NCI-H526 (cell line): ENCODE data around the gene GNAI3.

Source experiments
- DNase-seq, 2 experiments: peaks; one replicate each; lab custom pipeline; 2025; lab: John Stamatoyannopoulos, UW

GNAI3 gene

DNA sequence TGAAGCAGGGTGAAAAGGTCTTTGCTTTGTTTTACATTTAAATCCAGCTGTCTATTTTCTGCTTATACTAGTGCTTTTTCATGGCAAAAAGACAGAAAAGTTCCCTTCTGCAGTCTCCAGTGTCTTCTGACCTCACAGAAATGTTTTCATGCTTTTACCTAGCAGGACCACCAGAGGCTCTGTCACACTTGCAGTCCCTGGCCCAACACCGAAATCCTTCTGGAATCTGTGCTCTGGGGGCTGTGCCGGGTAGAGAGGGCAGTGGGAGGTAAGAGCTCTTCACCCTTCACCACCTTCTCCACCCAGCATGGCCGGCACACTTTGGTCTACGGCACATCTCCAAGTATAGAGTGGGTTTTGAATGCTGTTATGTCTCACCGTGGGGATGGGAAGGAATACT, 50.2 kb downstream of the GNAI3 start:
- DNase-seq, result no peak

DNA sequence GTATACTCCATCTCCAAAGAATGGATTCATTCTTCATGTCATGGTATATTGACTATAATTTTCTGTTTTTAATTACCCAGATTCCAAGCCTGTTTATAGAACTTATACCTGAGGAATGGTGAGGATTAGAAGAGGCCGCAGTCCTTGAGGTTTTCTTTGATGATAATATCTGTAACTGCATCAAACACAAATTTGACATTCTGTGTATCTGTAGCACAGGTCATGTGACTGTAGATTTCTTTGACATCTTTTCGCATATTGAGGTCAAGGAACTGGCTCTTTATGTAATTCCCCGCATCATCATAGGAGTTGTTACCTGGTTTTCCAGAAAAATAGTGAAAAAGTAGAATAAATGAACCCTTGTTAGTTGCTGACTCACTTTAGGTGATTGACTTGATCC, 54.8 kb downstream of the GNAI3 start:
- DNase-seq, result no peak

DNA sequence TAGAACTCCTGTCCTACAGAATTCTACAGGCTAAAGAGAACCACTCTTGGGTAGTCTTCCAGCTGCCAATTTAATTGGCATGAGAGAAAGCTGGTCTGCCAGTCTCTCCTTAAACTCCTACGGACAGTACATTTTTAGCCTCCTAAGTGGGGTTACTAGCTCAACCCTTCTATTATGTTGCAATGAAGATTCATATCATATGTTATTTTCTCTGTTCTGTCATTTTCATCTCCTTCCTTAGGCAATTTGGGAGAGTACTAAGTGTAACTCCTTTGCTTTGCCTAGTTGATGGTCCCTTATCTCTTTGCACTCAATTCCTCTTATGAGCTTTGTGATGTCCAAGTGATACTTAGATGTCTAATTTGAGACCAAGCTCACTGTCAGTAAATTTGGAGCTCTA, 57.0 kb downstream of the GNAI3 start:
- no peak for DNase-seq

DNA sequence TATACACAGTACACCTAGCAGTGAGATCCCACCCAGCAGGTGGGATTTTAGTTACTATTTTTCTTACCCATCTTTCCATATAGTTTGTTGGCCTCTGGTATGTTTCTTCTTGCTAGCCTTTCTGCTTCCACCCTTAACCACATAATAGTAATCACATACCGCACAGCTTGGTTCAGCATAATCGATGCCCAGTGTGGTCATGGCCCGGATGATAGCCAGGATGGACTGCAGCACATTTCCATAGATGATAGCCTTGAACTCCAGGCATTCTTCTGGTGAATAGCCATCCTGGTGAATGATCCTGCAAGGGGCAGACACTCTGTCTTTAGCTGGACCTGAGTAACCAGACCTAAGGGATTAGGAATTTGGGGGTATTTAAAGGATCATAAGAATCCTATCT, 61.5 kb downstream of the GNAI3 start:
- no peak for DNase-seq

DNA sequence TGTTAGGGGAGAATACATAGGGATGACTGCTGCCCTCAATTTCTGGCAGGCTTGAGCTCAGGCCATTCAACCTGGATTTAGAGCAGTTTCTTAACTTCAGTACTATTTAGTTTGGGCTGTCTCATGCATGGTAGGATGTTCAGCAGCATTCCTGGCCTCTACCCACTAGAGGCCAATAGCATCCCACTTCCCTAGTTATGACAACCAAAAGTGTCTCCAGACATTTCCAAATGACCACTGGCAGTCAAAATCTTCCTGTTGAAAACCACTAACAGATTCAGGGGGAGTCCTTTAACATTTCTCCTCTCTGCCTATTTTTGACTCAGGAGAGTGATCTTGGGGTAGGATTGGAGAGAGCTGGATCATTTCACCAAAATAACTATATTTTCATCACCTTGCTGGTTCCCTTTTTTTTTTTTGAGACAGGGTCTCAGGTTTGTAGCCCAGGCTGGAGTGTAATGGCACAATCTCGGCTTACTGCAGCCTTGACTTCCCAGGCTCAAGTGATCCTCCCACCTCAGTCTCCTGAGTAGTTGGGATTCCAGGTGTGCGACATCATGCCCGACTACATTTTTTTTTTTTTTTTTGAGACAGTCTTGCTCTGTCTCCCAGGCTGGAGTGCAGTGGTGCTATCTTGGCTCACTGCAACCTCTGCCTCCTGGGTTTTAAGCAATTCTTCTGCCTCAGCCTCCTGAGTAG, 62.3 kb downstream of the GNAI3 start:
- no peak for DNase-seq

DNA sequence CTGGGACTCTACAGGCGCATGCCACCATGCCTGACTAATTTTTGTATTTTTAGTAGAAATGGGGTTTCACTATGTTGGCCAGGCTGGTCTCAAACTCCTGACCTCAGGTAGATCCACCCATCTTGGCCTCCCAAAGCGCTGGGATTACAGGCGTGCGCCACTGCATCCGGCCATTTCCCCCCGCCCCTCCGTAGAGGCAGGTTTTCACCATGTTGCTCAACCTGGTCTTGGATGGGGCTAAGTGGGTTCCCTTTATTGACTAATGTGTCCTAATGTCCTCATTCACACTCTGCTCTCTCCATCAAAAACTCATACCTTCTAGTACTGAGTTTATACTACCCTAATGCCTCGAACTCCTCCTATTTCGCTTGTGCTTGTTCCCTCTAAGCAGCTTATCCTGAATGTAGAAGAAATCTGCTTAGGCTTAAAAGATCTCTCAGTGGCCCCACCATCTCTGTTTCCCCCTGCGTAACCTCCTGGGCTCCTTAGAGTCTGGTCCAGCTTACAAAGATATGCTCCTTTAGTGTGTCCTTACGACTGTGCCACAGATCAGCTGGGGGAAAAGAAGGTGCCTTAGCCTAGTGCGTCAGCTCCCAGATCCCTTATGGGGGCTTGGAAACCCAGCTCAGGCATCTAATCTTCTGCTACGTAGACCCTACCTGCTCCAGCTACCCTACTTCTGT, 63.0 kb downstream of the GNAI3 start:
- DNase-seq, result no peak

DNA sequence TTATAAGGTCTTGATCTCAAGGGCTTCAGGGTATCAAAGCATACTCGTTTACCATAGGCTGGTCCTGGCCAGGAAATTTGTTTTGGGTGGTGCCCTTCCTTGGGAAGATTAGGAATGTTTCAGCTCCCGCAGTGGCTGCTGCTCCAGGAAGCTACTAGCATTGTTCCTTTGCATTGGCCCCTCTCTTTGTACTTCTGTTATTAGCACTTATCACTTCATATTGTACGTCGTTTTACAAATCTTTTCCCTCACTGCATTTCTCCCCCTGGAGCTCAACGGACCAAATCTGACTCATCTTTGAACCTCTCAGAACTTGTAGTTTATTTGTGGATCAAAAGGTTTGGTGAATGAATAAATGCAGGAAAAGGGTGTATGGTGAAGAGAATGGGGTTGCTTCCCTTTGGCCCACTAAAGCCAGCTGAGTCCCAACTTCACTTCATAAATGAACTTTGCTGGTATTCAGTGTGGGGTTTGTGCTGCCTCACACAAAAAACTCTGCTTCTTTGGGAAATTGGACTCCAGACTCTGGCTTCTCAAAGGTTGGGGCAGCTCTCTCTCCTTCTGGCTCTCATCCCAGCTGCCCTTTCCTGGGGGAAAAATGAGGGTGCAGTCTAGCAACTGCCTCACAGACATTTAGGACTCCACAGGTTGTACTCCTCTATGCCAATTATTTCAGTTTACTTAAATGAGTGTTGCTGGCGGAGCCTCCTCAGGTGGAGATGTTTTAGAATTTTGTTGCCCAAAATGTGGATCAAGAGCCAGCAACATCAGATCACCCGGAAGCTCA, 65.1 kb downstream of the GNAI3 start:
- DNase-seq, result no peak

DNA sequence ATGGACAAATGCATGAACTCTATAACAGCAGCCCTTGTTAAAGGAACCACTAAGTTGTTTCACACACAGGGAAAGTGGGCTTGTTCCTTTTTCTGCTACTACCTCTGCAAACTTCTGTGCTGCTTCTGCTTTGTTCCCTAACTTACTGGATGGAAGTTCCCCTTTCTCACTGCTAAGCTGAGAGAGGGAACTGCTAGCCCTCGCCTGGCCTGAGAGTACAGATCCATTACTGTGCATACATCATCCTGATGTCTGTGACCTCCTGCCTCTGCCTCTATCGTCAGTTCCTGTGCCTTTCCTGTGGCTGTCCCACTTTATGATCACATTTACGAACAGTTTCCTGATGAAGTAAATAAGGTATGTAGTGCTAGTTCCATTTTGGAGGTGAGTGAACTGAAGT, 67.5 kb downstream of the GNAI3 start:
- no peak for DNase-seq

DNA sequence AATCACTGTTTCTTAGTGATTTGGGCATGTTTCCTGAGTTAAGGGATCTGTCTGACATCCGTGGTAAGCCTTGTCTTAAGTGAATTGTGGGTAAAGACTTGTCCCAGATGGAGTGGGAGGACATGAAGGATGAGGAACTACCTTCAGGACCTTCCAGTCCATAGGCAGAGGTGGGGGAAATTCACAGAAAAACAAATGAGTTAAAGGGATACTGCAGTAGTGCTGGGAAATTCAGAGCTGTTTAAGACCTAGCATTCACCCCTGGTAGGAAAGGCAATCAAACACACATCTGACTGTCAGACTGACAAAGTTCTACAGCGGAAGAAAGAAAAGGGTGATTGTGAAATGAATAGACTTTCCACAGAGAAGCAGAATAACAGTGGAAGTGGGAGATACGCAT, 68.0 kb downstream of the GNAI3 start:
- DNase-seq, result no peak

DNA sequence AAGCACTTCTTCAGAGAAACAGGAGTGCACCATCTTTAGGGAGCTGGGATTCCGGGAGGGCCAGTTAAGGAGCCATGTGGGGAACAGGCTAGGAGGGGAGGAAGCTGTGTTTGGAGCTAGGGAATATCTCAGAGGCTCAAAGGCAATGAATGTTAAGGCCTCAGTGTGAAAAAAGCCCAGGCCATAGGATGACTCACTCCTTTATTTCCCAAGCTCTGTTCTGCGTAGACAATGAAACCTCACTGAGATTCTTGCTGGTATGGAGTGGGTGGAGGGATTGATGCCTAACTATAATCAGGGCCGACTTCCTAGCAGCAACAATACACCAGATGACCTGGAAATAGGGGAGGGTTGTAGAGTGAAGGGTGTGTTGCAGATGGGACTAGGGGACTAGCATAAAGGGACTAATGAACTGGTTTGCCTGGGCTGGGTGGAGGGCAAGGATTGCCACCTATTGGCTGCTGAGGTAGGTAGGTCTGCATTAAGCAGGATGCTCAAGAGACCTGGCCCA, 68.9 kb downstream of the GNAI3 start:
- peak in 1 of 2 experiments; percentile 27 for DNase-seq

DNA sequence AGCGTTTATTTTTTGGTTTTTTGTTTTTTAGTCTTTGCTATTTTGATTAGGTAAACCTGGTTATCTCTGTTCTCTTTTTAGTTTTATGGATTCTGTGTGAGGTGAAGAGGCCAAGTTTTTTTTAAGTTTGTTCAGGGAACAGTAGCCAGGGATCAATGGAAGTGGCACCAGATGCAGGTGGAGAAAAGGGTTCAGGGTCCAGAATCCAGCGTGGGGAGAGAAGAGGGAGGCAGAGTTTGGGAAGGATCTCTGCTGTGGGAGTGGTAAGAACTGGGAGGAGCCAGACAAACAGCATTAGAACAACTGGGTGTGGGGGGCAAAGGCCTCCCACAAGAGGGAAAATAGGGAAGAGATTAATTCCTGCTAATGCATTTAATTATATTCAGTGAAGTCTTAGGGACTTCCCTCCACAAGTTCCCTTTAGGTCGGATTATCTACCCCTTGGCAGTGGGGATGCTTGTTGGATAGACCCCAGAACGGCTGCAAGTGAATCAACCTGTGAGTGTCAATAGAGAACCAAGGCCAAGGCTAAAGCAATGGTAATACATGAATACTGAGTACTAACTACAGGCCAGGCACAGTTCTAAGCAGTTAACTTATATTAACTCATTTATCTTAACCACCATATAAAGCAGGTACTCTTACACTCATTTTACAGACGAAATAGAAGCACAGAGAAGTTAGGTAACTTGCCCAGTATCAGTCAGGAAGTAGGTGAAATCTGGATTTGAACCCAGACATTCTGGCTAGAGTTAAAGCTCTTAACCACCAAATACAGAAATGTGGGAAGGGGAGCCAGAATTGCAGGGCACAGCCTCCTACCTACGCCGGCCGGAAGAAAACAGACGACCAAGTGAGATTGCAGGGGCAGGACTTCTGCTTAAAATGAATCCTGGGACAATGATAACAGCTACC, 70.5 kb downstream of the GNAI3 start:
- DNase-seq, result no peak

DNA sequence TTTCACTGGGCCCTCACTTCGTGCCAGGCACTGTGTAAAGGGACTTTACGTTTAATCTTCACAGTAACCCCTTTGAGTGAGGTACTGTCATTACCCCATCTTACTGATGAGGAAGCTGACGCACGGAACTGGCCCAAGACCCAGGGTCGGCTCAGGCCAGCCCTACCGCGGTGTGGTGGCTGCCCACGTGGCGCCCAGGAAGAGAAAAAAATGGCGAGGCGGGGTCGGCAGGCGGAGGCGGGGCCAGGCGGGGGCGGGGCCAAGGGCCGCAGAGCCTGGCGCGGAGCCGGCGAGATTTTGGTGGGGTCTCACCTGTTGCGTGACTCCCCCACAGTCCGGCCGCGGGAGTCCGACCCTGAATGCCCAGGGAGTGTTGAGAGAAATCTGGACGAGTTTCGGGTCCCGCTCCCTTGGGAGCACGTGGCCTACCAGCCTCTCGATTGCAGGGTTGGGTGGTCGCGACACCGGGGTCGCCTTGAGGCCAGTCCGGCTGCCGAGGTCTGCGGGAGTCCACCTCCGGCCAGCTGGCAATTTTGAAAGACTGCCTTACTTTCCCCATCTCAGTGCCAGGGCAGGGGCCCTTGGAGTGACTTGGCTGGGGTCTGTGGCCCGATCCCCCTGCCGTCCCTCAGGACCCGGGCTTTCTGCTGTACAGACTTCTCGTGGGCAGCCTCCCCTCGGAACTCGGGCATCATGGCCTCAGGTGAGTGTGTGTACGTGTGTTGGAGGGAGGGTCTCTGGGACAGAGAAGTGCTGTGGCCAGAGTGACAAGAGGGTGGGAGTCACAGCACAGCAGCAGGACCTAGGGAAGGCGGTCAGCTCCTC, 71.4 kb downstream of the GNAI3 start, which contains the start of the genes AMPD2 and GNAT2:
Gene AMPD2 (plus strand): TSS at position 262 of the 825 bp plus-strand sequence. CDS start 1,339 bp downstream, outside the sequence.
Gene GNAT2 (minus strand): TSS at position 41 of the 825 bp plus-strand sequence. CDS start 6,746 bp downstream, outside the sequence.
- peak; percentile 26 to 80 for DNase-seq

DNA sequence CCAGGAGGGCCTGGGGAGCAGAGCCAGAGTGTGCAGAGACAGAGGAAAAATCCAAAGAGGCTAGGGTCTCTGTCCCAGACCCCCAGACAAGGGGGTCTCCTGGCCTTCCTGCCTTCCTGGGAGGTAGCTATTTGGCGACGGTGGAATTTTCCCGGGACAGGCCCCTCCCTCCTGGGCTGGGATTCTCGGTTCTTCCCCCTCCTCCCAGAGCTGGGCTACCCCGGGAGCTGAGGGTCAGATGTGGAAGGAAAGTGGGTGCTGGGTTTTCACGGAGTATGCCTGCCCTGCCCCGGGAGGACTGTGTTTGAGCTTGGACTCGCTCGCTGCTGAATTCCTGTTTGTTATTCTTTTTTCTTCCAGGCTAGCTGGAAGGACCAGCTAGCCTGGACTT, 72.0 kb downstream of the GNAI3 start:
- DNase-seq, result peak in 1 of 2 experiments; percentile 65

DNA sequence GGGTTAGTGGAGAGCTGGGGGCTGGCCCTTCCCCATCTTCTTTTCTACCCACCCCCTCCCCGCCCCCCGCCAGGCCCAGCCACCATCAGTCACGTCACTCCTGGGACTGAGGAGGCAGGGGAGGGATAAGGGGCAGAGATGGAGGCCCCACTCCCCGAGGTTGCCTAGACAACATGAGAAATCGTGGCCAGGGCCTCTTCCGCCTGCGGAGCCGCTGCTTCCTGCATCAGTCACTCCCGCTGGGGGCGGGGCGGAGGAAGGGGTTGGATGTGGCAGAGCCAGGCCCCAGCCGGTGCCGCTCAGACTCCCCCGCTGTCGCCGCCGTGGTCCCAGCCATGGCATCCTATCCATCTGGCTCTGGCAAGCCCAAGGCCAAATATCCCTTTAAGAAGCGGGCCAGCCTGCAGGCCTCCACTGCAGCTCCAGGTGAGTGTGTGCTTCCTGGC, 72.4 kb downstream of the GNAI3 start:
- peak; percentile 81 to 94 for DNase-seq

DNA sequence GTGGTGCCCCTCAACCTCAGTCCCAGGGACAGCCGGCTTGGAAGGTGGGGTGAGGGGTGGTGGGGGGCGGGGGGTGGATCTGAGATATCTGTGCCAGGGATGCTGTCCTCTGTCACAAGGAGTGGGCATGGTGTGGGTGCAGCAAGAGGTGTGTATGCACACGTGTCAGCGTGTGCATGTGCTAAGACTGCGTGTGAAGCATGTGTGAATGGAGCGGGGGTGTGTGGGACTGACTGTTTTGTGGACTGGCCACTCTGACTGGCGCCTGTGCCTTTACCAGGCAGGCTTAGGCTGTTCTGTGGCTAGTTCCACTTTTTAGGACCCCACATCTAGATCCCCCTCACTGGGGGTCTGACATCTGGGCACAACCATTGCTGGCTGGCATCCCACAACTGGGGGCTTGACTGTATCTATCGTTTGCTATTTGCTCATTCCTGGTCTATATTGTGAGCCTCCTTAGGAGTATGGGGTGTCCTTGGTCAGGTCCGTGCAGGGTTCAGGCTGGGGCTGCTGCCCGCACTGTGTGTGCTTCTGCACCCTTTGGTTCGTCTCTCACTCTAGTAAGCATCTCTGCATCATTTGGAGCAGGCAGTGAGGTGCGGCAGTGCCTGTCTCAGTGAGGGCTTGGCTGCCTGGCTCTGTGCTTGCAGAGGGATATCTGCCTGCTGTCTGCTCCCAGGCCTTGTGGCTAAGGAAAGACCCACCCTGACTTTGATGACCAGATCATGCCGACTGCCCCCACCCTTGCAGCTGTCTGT, 73.1 kb downstream of the GNAI3 start:
- no peak for DNase-seq

DNA sequence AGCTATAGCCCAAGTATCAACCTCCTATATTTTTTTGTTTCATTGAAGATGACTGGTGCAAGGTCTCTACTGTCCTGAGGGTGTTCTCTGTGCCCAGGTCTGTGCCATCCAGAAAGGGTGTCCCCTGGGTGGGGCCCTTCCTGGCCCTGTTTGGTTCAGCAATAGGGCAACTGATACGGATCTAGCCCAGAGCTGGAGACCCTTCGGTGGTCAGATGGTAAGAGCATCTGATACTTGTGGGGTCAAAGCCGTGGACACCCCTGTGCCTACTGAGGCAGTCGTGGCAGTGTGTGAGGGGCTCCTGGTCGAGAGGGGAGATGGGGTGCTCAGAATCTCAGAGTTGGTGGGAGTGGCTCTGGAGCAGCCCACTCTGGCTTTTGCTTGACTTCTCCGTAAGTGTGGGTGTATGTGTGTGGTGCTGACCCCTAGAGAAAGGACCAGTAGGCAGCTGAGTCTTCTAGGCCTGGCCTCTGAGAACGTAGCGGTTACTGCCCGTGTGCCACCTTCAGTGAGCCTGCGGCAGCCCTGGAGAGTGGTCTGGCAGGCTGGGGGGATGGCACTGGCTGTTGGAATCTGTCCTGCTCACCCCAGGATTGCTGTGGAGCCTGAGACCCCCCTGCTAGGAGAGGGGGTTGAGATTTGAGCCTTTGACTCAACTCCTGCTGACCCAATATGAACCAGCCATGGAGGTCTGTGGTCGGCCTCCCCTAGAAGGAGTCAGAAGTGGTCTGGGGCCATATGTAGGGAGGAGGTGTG, 73.9 kb downstream of the GNAI3 start:
- DNase-seq, result no peak

DNA sequence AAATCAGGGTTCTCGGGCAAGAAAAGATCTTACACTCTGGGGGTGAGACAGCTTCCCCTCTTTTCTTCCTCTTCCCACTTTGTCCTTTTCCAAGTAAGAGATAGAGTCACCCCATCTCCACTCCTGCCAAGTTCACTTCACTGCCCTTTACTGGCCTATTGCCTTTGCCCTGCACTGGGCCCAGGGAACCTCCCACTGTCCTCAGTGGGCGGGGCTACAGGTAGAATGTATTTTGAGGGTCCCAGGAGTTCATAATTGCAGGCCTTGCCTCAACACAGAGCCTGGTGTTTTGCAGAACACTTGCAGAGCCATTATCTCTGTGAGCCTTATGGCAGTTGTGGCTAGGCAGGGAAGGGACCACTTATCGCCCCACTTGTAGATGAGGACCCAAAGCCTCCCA, 74.5 kb downstream of the GNAI3 start:
- no peak for DNase-seq

DNA sequence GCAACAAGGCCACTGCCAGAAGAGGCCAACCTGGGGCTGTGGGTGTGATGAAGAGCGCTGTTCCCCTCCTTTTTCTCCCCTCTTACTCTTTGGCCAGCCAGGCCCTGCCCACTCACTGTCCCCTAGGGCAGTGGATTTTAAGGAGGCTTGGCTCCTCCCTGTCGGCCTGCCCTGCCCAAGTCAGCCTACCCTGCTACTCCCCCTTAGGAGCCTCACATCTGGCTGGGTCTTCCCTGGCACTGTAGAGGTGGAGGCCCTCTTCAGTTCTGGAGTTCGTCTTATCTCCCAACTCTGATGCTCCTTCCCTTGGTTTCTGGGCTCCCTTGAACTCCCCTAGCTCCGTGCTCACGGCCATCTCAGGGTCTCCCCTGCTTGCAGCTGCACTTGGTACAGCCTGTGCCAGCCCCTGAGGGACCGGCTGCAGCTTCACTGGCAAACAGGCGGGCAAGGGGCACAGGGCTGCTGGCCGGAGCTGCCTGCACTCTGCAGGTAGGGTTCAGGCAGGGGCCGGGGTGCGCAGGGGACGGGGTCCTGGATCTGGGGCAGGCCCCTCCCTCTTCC, 75.3 kb downstream of the GNAI3 start:
- DNase-seq, result peak in 1 of 2 experiments; percentile 37
